Measurements from ENCODE around the gene NAT8L.

Gene NAT8L

DNA sequence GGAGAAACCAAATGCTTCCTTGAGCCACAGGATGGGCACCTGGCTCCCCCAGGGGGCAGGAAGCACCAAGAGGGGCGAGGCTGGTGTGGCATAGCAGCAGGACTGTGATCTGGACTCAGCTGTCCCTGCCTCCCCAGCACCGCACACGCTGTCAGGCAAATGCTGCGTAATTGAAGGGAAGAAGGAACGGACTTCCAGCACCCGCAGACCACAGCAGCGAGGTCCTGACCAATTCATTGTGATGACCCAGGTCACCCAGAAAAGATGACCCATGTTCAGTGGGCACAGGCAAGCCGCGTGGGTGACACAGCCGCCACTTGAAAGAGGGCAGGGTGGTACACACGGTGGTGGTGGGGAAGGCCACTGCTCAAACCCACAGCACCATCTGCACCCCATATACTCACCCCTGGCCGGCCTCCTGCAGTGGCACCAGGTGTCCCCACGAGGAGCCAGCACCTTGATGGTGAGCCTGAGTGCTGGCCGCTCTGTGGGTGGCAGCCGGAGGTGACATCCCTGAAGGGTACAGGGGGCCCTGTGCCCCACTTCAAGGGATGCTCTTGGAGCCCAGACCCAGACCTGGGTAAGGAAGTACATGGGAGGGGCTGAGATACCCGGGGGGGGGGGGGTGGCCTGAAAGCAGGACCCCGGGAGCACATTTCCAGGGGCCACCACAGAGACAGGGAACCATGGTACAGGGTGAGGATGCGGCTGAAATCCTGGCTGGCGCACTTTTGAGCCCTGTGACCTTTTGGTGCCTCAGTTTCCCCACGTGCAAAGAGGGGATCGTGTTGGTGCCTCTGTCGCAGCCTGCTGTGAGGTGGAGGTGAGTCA is 11.5 kb downstream of the NAT8L start:
- no peak for TF ChIP-seq CTCF (IDR thresholded peaks at IDR 0.05; ENCODE audit: low read depth, low read length, missing control alignments)
- DNase-seq (ENCODE audit: extremely low read depth, low read depth): no peak
- no peak overlapping the region for H3K4me3 ChIP-seq (replicated peaks; ENCODE audit: low read depth, low read length)

DNA sequence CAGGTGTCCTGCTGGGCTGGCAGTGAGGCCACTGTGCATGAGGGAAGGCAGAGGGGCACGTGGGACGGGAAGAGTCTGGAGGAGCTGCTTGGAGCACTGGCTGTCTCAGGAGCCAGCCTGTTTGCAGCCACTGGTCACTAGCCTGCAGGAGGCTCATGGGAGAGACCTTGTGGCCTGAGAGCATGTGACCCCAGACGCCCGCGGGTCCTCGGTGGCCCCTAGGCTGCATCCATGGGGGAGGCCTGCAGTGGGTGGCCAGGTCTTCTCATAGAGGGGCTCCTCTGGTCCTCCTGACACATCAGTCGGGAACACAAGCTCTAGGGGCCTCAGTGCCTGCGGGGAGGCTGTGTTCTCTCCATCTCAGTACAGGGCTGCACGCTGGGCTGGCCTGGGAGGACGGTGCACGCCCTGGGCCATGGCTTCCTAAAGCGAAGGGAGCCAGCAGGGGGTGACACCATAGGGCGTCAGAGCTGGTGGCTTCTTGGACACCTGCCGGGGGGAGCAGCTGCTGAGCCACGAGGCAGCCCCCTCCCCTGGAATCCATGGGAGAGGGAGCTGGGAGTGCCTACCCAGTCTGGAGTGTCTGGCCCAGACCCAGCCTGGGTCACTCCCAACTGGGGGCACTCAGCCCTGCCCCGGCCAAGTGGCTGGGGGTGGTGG is 12.3 kb downstream of the NAT8L start:
- no peak for DNase-seq (ENCODE audit: extremely low read depth, low read depth)
- H3K4me3 ChIP-seq (replicated peaks; ENCODE audit: low read depth, low read length): no peak overlapping the region
- no peak for TF ChIP-seq CTCF (IDR thresholded peaks at IDR 0.05; ENCODE audit: low read depth, low read length, missing control alignments)

DNA sequence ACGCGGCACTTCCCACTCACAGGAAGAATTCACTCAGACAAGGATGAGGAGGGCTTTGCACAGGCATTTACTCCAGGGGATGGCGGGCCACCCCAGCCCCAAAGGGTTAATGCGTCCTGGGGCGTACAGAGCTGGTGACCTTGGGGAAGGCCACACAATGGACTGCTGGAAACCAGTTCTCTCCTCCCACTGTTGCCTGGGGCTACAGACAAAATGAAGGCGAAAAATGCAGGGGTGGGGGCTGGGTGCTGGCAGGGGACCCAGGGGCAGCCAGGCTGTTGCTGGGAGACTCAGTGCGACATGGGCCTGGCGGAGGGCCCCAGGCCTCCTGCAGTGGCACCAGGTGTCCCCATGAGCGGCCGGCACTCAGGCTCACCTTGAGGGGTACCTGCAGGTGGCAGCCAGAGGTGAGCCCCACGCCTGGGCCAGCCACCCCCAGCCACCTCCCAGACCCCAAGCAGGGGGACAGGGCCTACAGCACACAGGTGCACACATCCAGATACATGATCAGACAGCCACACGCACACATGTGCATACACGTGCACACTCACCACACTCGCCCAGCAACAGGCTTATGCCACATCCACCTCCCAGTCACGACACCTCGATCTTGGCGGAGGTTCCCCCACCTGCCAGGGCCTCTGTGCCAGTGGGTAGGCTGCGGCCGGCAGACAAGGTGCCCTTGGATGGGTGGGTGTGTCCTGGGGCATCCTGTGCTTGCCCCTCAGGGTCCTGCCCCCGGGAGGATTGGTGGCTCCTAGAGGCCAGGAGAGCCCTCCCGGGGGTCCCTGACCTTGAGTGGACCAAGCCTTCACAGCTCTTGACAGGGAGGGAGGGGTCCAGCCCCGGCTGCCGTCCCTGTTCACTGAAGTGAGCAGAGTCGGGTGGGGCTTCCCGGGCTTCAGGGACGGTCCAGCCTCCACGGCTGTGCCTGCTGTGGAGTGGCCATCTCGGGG is 13.1 kb downstream of the NAT8L start:
- DNase-seq (ENCODE audit: extremely low read depth, low read depth): no peak
- no peak for TF ChIP-seq CTCF (IDR thresholded peaks at IDR 0.05; ENCODE audit: low read depth, low read length, missing control alignments)
- H3K4me3 ChIP-seq (replicated peaks; ENCODE audit: low read depth, low read length): no peak overlapping the region

GRCh38 chr4:2072971-2073807 is 14.1 kb downstream of the NAT8L start:
- H3K4me3 ChIP-seq (replicated peaks; ENCODE audit: low read depth, low read length): no peak overlapping the region
- TF ChIP-seq CTCF (IDR thresholded peaks at IDR 0.05; ENCODE audit: low read depth, low read length, missing control alignments): no peak
- no peak for DNase-seq (ENCODE audit: extremely low read depth, low read depth)

DNA sequence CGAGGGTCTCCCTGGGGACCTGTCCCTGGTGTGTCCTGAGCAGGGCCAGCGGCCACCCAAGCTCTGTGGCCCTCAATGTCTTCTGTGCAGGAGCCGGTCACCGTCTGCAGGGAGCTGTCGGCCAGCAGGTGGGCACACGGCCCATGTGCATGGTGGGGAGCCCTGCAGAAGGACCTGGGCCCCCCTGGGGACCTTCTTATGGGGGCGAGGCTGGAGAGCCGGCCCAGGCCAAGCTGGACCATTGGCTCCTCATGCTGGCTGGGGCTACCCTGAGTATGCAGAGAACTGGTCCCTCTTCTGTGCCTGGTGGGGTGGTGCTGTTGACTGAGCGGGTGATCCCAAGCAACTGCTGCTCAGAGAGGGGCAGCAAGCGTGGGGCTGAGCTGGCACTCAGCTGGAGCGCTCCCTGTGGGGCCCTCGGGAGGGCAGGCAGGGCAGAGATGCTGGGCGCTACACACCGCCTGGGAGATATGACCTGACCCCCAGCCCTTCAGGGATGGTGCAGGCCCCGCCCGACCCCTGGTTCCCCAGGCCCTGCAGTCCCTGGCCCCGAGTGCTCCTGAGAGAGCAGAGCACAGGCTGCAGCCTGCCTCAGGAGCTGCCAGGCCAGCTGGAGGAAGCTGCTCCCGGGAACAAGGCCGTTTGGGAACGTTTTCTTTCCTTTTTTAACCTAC is 14.8 kb downstream of the NAT8L start:
- DNase-seq (ENCODE audit: extremely low read depth, low read depth): no peak
- H3K4me3 ChIP-seq (replicated peaks; ENCODE audit: low read depth, low read length): no peak overlapping the region
- no peak for TF ChIP-seq CTCF (IDR thresholded peaks at IDR 0.05; ENCODE audit: low read depth, low read length, missing control alignments)

Measured in HFF-Myc (cell line).